NOMO-1 (cell line): Measurements from ENCODE around the gene BABAM2.
"Not testable (repeated sequence)": the region's sequence is repeated elsewhere in the genome, so short reads cannot be mapped to it uniquely, and the experiment has no call there.

ENCODE experiments used
- DNase-seq, 2 experiments: peaks; one replicate each; lab custom pipeline; 2025; ENCODE audit not compliant: unreplicated experiment in 2 of 2; lab: John Stamatoyannopoulos, UW

The BABAM2 gene

DNA sequence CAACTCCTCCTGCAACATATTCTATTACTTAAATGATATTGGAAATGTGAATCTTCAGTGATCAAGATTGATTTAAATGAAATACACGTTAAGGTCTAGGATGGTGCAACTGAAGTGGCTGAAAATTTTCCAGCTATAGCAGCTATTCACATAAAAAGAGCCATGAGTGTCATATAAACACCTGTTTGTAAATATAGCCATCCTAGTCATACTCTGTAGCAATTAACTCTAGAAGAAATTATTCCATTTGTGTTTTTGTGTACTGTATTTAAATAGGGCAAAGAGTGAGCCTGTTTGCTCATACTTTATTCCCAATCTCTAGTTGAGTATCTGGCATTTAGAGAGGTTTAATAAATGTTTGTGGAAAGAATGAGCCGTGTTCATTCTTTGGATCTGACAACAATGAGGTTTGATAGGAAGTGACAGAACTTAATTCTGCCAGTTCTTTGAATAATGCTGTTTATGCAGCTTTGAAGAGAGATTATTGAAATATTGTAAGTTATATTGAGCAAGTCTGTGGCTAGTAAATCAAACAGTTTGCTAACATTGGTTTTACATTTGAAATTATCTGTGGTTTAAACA lies 49.7 kb downstream of the BABAM2 start:
- DNase-seq, result no peak

GRCh38 chr2:27940982-27941381 lies 50.5 kb downstream of the BABAM2 start:
- no peak for DNase-seq

- no peak for DNase-seq
These were observed 52.4 kb downstream of the BABAM2 start for GRCh38 chr2:27942612-27943547.

DNA sequence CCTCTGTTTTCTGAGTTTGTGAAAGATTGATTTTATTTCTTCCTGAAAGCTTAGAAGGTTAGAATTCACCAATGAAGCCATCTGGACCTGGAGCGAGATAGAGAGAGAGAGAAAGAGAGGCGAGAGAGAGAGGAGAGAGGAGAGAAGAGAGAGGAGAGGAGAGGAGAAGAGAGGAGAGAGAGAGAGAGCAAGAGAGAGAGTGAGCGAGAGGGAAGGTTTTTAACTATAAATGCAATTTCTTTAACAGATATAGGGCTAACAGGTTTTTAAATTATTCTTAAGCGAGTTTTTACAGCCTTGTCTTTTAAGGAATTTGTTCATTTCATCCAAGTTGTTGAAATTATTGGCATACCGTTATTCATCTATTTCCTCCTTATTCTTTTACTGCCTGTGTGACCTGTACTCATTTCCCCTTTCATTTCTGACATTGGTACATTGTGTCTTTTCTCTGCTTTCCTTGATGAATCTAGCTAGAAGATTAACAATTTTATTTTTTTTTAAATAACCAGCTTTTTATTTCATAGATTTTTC lies 56.1 kb downstream of the BABAM2 start:
- DNase-seq, result peak in 1 of 2 experiments; percentile 53

DNA sequence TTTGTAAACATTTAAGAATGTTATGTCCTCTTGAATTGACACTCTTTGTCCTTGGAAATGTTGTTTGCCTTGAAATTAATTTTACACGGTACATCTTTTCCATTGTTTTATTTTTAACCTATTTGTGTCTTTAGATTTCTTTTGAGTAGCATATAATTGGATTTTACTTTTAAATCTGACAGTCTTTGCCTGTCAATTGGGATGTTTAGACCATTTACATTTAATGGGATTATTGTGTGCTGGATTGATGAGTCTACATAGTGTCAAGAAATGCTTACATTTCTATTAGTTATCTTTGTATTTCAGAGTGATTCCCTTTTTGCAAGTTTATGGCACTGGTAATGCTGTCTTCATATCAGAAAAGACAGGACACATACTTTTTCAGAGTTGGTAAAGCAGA lies 61.5 kb downstream of the BABAM2 start:
- no peak for DNase-seq

DNA sequence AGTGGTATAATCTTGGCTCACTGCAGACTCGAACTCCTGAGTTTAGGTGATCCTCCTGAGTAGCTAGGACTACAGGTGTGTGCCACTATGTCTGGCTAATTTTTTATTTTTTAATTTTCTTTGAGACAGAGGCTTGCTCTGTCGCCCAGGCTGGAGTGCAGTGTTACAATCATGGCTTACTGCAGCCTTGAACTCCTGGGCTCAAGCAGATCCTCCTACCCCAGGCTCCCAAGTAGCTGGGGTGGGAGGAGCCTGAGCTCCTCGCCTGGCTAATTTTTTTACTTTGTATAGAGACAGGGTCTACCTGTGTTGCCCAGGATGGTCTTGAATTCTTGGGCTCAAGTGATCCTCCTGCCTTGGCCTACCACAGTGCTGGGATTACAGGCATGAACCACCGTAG lies 62.5 kb downstream of the BABAM2 start:
- DNase-seq, result no peak

DNA sequence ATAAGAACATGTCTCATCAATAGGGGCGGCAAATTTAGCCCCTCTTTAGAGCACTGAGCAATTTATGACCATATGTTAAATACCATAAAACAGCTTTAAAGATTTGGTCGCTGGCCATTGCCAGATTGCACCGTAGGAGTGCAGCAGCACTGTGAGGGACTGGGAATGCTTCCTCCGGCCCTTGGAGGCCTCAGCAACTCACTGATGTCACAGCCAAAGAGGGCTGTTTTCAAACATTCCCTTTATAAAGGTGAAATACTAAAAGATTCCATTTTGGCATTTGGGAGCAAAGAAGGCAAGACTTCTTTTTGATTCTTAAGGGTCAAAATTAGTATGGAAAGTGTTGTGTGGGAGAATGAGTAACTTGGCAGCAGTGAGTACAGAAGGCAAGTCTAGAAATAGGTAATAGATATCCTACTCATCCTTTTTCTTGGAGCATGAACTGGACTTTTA lies 63.7 kb downstream of the BABAM2 start:
- DNase-seq, result no peak

DNA sequence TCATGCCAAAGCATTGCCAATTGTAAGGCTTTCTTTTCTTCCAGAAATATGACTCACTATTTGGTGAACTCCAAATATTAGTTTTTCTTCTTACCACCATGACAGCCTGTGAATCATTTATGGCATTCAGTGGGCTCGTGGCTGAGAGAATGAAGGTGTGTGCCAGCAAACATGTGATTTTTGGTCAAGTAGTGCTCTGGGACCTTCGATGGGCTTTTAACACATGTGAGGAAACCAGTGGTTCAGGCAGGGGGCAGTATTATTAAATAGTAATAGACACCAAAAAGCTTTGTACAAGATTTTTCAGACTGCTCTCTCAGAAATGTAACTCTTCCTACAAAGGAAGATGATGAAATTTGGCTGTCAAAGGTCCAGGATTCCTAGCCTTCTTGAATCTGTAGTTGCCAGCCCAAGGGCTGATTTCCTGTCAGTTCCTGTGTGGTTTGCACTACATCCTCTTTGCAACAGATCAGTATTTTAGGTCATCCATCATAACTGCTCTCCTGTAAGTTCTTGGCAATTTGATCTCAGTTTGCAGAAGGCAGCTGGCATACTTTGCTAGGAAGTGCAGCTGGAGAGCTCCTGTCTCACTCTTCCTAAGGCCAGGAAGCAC lies 64.3 kb downstream of the BABAM2 start:
- DNase-seq, result peak; percentile 93 to 99

- DNase-seq, result no peak
These were observed 65.0 kb downstream of the BABAM2 start for GRCh38 chr2:27955384-27956161.

GRCh38 chr2:27956888-27957287 lies 66.4 kb downstream of the BABAM2 start:
- peak; percentile 60 to 94 for DNase-seq

DNA sequence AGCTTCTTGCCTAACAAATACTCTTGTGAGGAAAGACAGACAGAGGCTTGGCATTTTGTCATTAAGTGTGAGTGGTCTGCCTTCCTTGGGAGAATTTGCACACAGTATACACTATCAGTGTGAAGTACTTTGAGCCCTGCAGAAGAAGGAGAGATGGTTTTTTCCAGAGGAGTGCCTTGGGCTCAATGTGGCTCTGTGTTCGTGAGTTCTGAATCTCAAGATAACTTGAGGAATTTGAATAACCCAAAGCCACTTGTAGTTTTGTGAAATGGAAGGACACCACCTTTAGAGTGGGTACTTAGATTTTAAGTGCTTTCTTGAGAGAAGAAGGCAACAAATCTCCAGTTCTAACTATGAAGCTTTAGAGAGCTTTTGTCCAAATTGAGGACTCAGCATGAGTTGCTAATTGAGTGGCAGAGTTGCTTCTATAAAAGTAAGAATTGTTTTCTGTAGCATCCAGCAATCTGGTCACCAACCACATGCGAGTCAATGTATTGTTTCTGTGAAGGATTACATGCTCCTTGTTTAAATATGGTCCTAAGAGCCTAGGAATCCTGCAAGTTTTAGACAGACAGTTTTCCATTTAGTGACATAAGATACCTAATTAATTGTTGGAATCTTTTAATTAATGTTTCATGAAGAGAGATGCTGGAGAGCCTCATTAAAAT lies 68.3 kb downstream of the BABAM2 start:
- DNase-seq, result no peak

DNA sequence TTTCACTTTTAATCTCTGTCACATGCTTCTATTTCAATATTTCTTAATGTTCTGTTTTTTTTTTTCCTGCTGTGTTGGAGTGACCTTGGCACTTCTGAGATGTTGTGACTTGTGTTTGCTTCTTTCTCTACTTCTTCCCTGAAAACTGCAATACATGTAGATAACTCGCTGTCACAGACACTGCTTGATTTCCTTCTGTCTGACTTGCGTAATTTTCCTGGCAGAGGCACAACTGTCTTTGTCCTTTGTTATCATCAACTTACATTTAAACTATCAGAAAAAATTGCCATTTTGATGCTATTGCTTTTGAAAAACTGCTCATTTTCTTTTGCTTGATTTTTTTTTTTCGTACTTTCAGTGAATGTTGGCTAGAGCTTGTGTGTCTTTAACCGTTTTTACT lies 69.0 kb downstream of the BABAM2 start:
- peak; percentile 55 to 81 for DNase-seq

GRCh38 chr2:27960237-27960912 lies 69.8 kb downstream of the BABAM2 start:
- no peak for DNase-seq

DNA sequence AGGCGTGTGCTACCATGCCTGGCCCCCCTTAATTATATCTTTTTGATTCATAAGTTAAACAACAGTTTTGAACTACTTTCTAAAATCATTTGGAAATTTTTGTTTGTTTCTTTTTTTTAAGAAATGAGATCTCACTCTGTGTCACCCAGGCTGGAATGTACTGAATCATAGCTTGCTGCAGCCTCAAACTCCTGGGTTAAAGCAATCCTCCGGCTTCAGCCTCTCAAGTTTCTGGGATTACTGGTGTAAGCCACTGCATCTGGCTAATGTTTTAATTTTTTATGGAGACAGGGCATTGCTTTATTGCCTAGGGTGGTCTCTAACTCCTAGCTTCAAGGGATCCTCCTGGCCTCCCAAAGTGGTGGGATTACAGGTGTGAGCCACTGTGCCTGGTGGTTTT lies 71.5 kb downstream of the BABAM2 start:
- DNase-seq, result no peak

DNA sequence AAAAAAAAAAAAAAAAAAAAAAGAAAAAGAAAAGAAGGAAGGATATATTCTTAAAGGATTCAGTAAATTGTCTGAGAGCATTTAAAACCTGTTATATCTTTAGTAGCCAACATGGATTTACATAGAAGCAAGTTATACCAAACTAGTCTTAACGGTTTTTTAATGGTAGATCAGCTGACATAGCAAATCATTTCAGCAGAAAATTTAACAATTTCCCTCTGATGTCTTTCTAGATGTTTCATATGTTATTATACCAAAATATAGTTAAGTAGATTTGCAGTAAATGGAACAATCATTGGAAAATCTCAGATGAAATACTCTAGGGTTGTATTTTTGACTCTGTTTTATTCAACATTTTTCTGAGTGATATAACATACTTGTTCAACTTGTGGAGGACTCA lies 72.9 kb downstream of the BABAM2 start:
- DNase-seq, result no peak

DNA sequence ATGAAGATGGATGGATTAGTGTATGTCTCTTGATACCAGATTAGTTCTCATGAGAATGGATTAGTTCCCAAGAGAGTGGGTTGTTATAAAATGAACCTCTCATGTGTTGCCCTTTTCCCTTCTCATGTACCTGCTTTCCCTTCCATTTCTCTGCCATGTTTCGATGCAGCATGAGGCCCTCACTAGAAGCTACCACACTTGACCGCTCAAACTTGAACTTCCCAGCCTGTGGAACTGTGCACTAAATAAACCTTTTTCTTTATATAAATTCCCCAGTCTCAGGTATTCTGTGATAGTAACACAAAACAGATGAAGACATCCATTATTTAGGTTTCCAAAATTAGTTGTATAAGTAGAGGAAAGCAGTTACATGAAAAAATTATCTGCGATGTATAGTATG lies 73.5 kb downstream of the BABAM2 start:
- DNase-seq, result no peak

- DNase-seq, result no peak
These were observed 75.3 kb downstream of the BABAM2 start for GRCh38 chr2:27965841-27966240.

DNA sequence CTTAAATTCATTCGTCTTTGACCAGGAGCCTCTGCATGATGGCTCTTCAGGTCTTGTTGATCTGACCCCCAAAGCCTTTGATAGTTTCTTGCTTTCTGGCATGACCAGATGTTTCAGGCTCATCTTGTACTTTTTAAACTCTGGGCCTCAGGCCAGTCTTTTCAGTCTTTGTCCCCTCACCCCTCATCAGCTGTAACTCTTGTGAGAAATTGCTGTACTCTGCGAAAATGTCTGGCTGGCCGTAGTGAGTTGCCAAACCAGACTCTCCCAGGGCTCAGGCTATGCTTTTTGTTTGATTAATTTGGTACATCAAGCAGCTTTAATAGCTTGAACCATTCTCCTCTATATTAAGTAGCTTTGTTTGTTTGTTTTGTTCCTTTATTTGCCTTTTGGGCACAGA lies 75.9 kb downstream of the BABAM2 start:
- no peak for DNase-seq

DNA sequence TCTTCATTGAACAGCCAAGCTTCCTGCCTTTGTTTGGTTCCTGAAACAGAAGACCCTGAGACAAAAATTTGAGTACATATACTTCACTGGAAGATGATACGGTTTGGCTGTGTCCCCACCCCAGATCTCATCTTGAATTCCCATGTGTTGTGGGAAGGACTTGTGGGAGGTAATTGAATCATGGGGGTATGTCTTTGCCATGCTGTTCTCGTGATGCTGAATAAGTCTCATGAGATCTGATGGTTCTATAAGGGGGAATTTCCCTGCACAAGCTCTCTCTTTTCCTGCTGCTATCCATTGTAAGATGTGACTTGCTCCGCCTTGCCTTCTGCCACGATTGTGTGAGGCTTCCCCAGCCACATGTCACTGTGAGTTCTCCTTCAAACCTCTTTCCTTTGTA lies 76.5 kb downstream of the BABAM2 start:
- DNase-seq, result no peak

GRCh38 chr2:27968045-27968444 lies 77.5 kb downstream of the BABAM2 start:
- not testable (repeated sequence) for DNase-seq
